ENCODE data around the gene DACT1. TPM values are rescaled to one million over a fixed set of nuclear protein-coding genes. Genes with fewer than 3 reads are reported as not detected.

Gene DACT1
- total RNA-seq, 2 donors from 2014 or later = 13.7 to 18.8 TPM

GRCh38 chr14:58633831-58634230 lies 3.9 kb upstream of the DACT1 start:
- intact Hi-C loops (cut with DNase I) = loop anchor here in 1 of 2 donors (10.0 kb wide), 1 partner anchor 129 kb away; no protein-coding TSS in a partner anchor
- no peak for DNase-seq (ENCODE audit: low spot score)

DNA sequence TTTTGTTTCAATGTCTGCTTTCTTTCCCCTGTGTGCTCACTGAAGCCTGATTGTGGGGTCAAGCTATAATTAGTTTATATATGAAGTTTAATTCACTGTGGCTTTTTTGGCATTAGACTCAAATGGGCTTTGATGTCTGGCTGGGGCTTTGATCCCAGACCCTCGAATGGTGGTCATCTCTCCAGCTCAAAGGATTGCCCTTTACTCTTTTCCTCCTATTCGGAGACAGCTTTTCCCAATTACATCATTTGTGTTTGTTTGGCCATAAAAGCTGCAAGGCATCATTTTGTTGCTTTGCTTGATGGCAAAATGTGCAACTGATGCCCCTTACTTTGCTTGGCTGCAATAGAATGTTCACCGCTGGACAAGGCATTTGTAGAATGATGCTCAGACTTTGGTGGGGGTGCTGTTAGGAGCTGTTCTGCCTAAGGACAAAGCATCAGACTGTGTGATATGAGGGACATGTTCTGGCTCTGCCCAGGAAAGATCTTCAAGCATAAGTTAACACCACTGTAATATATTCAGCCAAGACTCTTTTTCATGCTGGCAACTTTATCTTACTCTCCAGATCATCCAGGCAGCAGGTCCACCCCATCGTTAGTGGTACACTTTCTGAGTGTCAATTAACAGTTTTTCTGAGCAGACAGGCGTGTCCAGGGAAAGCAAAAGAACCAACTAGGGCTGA lies 3.2 kb upstream of the DACT1 start:
- DNase-seq (ENCODE audit: low spot score) = no peak
- intact Hi-C loops (cut with DNase I) = loop anchor here (5.0 to 10.0 kb wide), 2 partner anchors 130 to 132 kb away; no protein-coding TSS in a partner anchor

DNA sequence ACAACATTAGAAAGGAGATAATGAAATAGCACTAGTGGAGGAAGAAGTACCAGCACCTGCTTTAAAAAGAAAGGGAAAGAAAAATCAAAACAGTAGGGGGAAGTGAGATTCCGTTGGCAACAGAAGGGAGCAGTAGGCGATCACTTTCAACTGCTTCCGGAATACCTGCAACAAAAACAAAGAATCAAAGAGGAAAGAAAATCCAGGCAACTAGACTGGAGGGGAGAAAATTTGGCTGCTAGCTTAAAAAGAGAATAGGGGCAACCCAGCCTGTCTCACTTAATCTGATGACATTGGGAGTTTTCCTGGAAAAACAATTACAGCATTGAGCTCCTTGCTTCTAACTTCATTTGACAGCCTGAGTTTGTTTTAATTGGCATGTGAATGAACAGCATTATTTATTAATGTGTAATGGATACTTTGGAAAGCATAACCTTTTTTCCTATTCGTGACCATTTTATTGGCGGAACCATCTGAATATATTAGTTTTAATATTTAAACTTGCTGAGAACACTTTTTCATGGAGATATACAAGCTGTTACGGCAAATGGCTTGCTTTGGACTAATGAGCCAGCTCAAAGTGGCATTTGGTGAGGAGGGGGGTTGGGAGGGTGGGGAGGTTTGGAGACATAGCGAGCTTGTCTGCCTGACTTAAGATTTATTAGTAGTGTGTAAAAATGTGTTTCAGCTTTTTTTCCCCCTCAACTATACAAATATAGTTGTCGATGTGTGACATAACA lies 2.5 kb upstream of the DACT1 start:
- intact Hi-C loops (cut with DNase I) = loop anchor here (5.0 to 10.0 kb wide), 2 partner anchors 130 to 133 kb away; no protein-coding TSS in a partner anchor
- DNase-seq (ENCODE audit: low spot score) = no peak

DNA sequence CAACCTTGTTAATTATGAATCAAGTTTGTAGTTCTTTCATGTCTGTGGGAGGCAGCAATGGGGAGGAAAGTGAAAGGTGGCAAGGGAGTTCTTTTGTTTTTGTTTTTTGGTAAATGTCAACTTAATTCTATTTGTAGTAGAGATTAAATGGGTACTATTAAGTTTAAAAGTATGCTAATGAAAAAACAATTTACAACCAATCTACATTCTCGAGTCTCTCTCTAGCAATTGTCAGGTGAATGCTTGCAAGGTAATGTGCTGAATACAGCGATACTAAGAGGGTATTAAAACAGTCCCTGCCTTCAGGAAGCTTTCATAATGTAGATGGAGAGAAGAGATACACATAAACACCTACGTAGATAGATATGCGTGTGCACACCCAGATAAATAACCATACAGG lies 1.6 kb upstream of the DACT1 start:
- DNase-seq (ENCODE audit: low spot score) = no peak
- intact Hi-C loops (cut with DNase I) = loop anchor here (5.0 to 10.0 kb wide), 2 partner anchors 131 to 134 kb away; no protein-coding TSS in a partner anchor

DNA sequence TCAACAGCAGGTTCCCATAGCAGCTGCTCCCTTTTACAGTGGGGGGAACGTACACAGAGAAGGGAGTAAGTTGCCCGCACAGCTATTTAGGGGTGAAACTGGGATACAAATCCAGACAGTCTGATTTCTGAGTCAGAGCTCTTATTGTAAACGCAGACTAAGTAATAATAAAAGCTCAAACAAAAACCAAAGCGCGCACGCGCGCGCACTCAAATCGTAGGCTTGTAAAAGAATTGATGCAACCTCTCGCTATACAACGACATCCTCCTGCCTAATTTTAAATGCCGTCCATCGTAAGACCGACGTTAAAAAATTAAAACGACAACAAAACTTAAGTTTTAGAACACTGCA lies 747 bp upstream of the DACT1 start:
- intact Hi-C loops (cut with DNase I) = loop anchor here (5.0 to 10.0 kb wide), 2 partner anchors 132 to 135 kb away; no protein-coding TSS in a partner anchor

DNA sequence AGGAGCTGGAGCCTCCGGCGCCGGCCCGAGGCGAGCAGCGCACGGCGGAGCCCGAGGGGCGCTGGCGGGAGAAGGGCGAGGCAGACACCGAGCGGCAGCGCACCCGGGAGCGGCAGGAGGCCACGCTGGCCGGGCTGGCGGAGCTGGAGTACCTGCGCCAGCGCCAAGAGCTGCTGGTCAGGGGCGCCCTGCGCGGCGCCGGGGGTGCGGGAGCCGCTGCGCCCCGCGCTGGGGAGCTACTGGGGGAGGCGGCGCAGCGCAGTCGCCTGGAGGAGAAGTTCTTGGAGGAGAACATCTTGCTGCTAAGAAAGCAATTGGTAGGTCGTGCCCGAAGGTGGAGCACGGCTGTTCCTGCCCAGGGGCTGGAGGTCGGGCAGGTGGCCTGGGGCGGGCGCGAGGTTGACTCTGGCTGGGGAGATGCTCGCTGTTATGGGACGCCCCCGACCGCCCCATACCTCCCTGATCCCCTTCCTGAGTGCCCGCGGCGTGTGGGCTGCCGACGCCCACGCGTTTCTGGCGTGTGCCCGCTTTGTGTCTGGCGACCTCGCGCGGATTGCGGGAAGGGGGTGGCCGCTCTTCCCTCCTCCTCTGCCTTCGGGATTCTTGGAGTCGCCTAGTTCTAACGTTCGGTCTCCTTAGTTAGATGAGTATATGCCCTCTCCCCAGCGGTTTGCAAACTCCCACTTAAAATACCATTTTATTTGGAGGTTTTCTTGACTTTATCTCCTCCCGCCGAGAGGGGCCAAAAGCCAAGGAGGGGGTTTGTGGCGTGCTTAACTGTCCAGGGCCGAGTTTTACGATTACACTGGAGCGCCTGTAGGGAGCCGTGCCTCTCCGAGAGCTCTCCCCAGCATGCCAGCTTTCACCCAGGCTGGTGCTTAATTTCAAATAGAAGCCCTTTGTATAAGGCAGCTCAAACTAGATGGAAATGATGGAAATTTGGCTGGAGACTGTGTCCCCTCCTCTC lies 752 bp downstream of the DACT1 start:
- peak; percentile 81 for DNase-seq (ENCODE audit: low spot score)

More for the DNA sequence above, 747 bp upstream of the DACT1 start:
- peak; percentile 90 for DNase-seq (ENCODE audit: low spot score)

GRCh38 chr14:58639198-58639565 lies 1.4 kb downstream of the DACT1 start:
- no peak for DNase-seq (ENCODE audit: low spot score)
- intact Hi-C loops (cut with DNase I) = loop anchor here (5.0 to 10.0 kb wide), 2 partner anchors 134 to 137 kb away; no protein-coding TSS in a partner anchor

More for the DNA sequence above, 752 bp downstream of the DACT1 start:
- intact Hi-C loops (cut with DNase I) = loop anchor here (5.0 to 10.0 kb wide), 2 partner anchors 134 to 136 kb away; no protein-coding TSS in a partner anchor

DNA sequence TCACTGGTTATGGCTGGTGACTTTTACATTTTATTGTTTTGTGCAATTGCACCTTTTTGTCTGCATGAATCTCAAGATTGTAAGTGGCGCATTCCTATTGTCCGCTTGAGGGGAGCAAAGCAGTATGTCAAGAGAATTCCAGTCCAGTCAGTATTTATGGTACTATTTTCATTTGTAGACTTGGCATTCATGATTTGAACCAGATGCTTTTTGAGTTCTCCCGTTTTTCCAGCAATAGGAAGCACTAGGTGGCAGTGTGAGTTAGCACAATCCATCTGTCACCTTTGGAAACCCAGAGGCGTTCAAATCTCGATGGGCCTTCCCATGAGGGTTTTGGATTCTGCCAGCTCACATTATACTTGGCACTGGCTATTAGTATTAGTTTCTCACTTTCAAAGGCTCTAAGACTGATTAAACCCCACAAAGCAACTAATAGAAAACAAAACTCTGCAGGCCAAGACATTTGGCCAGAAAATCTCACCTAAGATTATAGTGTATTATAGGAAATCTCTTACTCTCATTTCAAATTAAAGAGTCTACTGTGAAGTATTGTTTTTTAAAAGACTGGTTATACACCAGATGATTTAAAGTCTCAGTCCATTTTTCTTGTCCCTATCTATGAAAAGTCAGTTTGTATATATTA lies 2.2 kb downstream of the DACT1 start:
- DNase-seq (ENCODE audit: low spot score) = no peak

DNA sequence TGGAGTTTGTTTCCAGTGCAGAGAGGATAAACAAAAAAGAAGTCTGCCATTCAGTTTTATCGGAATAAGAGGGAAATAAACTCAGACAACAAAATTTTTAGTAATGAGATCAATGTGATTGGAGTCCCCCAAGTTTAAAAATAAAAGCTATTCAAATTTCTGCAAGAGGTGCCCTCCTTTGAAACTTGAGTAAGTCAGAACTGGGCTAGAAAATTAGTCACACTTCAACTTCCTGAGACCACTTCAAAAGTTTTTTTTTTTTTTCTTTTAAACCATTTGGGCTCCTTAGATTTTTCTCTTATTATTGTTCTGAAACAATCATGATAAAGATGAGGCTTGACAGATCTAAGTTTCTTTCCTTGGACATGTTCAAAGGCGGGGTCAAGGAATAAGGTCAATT lies 3.2 kb downstream of the DACT1 start:
- no peak for DNase-seq (ENCODE audit: low spot score)
- intact Hi-C loops (cut with DNase I) = loop anchor here (5.0 to 10.0 kb wide), 2 partner anchors 384 to 811 kb away; no protein-coding TSS in a partner anchor

More for the DNA sequence above, 2.2 kb downstream of the DACT1 start:
- intact Hi-C loops (cut with DNase I) = loop anchor here (5.0 to 10.0 kb wide), 4 partner anchors 135 to 812 kb away; no protein-coding TSS in a partner anchor

- intact Hi-C loops (cut with DNase I) = loop anchor here (5.0 to 10.0 kb wide), 2 partner anchors 383 to 811 kb away; no protein-coding TSS in a partner anchor
Observed at GRCh38 chr14:58641509-58641908, 3.7 kb downstream of the DACT1 start.

GRCh38 chr14:58643366-58643765 lies 5.6 kb downstream of the DACT1 start:
- intact Hi-C loops (cut with DNase I) = loop anchor here (5.0 to 10.0 kb wide), 2 partner anchors 381 to 809 kb away; no protein-coding TSS in a partner anchor
- DNase-seq (ENCODE audit: low spot score) = no peak

More at GRCh38 chr14:58641509-58641908, 3.7 kb downstream of the DACT1 start:
- no peak for DNase-seq (ENCODE audit: low spot score)

GRCh38 chr14:58645641-58646040 lies 7.9 kb downstream of the DACT1 start:
- intact Hi-C loops (cut with DNase I) = loop anchor here in 1 of 2 donors (10.0 kb wide), 1 partner anchor 379 kb away; no protein-coding TSS in a partner anchor

DNA sequence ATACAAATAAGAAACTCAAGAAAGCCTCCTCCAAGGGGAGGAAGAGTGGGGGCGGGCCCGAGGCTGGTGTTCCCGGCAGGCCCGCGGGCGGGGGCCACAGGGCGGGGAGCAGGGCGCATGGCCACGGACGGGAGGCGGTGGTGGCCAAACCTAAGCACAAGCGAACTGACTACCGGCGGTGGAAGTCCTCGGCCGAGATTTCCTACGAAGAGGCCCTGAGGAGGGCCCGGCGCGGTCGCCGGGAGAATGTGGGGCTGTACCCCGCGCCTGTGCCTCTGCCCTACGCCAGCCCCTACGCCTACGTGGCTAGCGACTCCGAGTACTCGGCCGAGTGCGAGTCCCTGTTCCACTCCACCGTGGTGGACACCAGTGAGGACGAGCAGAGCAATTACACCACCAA lies 8.7 kb downstream of the DACT1 start:
- no peak for DNase-seq (ENCODE audit: low spot score)
- intact Hi-C loops (cut with DNase I) = loop anchor here in 1 of 2 donors (10.0 kb wide), 1 partner anchor 378 kb away; no protein-coding TSS in a partner anchor

More at GRCh38 chr14:58645641-58646040, 7.9 kb downstream of the DACT1 start:
- DNase-seq (ENCODE audit: low spot score) = no peak

DNA sequence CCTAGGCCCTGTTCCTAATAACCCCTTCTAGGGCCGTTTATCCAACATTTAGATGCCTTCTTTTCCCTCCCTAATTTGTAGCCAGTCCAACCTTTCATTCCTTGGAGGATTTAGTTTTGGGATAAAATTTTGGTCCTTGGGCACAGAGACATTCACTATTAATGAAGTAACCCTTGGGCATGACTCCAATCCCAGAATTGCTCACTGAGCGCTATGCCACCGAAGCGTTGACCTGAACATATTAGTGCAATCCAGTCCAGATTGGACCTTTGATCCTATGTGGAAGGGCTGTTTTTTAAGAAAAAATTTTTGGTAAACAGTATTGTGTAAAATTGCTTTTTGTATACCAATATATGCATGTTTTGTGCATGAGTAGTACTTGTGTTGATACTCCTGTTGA lies 10.0 kb downstream of the DACT1 start:
- DNase-seq (ENCODE audit: low spot score) = no peak
- intact Hi-C loops (cut with DNase I) = loop anchor here in 1 of 2 donors (10.0 kb wide), 1 partner anchor 377 kb away; no protein-coding TSS in a partner anchor

DNA sequence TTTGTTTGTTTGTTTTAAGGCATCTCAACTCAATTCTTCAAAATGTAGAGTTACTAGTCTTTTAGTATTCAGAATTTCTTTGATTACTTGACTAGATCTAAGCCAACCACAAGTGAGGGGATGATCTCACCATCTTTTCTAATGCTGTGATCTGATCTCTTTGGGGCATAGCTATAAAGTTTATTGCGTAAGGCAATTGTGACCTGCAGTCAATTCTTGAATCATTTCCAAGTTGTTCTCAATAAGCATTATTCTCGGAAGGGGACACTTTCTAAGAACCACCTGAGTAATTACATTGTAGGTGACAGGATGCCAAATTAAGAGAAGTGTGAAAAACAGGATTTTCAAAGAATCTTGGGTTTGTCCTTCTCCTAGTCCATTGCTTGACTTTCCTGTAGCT lies 13.1 kb downstream of the DACT1 start:
- intact Hi-C loops (cut with DNase I) = no loop called here
- DNase-seq (ENCODE audit: low spot score) = no peak

DNA sequence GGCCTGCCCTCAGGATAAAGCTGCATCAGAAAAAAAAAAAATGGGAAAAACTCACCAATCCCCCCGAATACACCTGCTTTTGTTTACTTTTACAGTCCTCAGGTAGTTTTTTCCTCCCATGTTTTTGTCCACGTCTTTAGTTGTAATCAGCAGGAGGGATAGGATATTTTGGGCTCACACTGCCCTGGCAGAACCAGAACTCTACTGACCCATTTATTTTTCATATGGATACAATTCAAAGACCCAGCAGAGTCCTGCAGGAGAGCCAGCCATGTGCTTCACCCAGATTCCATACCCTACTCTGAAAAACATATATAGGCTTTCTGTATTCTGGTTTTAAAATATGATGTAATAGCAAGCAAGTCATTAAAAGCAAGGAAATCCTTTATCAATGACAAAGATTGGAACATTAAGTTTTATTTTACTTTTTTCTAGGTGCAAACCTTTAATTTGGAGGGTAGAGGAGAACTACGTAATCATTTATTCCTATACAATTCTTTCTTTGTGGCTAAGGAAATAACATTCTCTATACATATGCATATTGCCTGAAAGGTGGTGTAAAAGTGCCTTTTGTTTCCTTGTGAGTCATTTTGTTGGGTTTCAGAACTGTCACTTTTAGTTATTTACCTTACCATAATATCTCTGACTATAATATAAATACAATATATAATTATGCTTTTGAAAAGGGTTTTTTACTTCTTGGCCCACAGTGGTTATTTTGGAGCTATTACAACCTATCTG lies 19.1 kb downstream of the DACT1 start:
- intact Hi-C loops (cut with DNase I) = no loop called here
- DNase-seq (ENCODE audit: low spot score) = no peak

GRCh38 chr14:58659061-58659460 lies 21.3 kb downstream of the DACT1 start:
- intact Hi-C loops (cut with DNase I) = no loop called here
- DNase-seq (ENCODE audit: low spot score) = no peak
